Measurements from ENCODE around the gene TOM1.

The TOM1 gene

GRCh38 chr22:35326854-35327562 is 27.3 kb downstream of the TOM1 start:
- H3K9ac ChIP-seq (ENCODE audit: low read depth, low read length): no peak overlapping the region
- no peak overlapping the region for H3K4me3 ChIP-seq (ENCODE audit: low read depth, low read length)
- H3K27me3 ChIP-seq (ENCODE audit: control insufficient read depth, insufficient read depth, low read length): no peaks in the 10 kb centered on the region
- H3K27ac ChIP-seq (ENCODE audit: low read depth, low read length): no peak overlapping the region
- H3K36me3 ChIP-seq (ENCODE audit: control insufficient read depth, insufficient read depth, low read length): peaks cover 68% of the 10 kb centered on the region
- no peaks in the 10 kb centered on the region for H3K4me1 ChIP-seq (ENCODE audit: control insufficient read depth, insufficient read depth, low read length)
- H3K9me3 ChIP-seq (ENCODE audit: control insufficient read depth, insufficient read depth, low read length): no peaks in the 10 kb centered on the region

- H3K27ac ChIP-seq (ENCODE audit: low read depth, low read length): no peak overlapping the region
These were observed 28.2 kb downstream of the TOM1 start for GRCh38 chr22:35327690-35328471.

DNA sequence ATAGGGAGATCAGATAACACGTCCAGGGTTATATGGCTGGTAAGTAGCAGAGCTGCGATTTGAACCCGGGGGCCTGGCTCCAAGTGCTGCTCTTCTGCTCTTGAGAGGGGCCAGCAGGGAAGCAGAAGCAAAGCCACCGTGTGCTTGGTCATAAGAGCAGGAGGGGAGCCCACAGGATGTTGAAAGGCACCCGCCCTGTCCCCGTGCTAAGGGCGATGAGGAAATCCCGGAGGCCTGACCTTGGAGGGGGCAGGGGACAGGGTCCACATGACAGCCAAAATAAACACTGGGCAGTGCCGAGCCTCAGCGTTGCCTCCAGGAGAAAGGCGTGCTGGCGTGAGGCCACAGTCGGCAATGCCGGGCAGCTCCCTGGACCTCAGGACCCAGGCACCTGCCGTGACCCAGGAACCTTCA is 28.8 kb downstream of the TOM1 start:
- Histone ChIP-seq H3K4me1 (ENCODE audit: control insufficient read depth, insufficient read depth, low read length) (no peaks in the 10 kb centered on the region), H3K4me3 (ENCODE audit: low read depth, low read length) (no peak overlapping the region), H3K36me3 (ENCODE audit: control insufficient read depth, insufficient read depth, low read length) (peaks cover 71% of the 10 kb centered on the region), H3K9me3 (ENCODE audit: control insufficient read depth, insufficient read depth, low read length) (no peaks in the 10 kb centered on the region), H3K9ac (ENCODE audit: low read depth, low read length) (no peak overlapping the region), H3K27me3 (ENCODE audit: control insufficient read depth, insufficient read depth, low read length) (no peaks in the 10 kb centered on the region), H3K27ac (ENCODE audit: low read depth, low read length) (no peak overlapping the region)

More at GRCh38 chr22:35327690-35328471, 28.2 kb downstream of the TOM1 start:
- H3K4me1 ChIP-seq (ENCODE audit: control insufficient read depth, insufficient read depth, low read length): no peaks in the 10 kb centered on the region
- no peak overlapping the region for H3K4me3 ChIP-seq (ENCODE audit: low read depth, low read length)
- no peak overlapping the region for H3K9ac ChIP-seq (ENCODE audit: low read depth, low read length)
- H3K27me3 ChIP-seq (ENCODE audit: control insufficient read depth, insufficient read depth, low read length): no peaks in the 10 kb centered on the region
- H3K36me3 ChIP-seq (ENCODE audit: control insufficient read depth, insufficient read depth, low read length): peaks cover 72% of the 10 kb centered on the region
- no peaks in the 10 kb centered on the region for H3K9me3 ChIP-seq (ENCODE audit: control insufficient read depth, insufficient read depth, low read length)

DNA sequence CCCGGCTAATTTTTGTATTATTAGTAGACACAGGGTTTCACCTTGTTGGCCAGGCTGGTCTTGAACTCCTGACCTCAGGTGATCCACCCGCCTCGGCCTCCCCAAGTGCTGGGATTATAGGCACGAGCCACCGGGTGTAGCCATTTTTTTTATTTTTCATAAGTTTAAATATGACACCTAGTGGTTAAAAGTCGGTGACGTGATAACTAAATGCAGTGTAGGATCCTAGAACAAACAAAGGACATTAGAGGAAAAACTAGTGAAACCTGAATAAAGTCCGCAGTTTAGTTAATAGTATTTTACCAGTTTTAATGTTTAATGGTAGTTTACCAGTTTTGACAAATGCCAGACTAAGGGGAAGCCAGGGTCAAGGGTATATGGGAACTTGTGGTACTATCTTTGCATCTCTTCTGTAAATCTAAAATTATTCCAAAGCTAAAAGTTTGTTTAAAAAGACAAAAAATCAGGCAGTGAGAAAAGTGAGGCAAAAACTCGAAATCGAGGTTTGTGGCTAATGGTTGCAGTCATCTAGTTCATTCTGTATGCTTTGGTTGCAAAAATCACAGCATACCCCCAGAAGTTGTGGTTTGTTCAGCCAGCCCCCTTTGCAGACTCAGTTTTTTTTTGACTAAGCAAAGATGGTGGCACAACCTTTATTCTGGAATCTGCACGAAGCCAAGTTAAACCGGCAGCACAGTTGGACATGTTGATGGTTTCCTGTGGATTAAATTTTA is 29.6 kb downstream of the TOM1 start:
- Histone ChIP-seq H3K4me3 (ENCODE audit: low read depth, low read length) (no peak overlapping the region), H3K9ac (ENCODE audit: low read depth, low read length) (no peak overlapping the region), H3K27me3 (ENCODE audit: control insufficient read depth, insufficient read depth, low read length) (no peaks in the 10 kb centered on the region), H3K4me1 (ENCODE audit: control insufficient read depth, insufficient read depth, low read length) (no peaks in the 10 kb centered on the region), H3K9me3 (ENCODE audit: control insufficient read depth, insufficient read depth, low read length) (no peaks in the 10 kb centered on the region), H3K27ac (ENCODE audit: low read depth, low read length) (no peak overlapping the region), H3K36me3 (ENCODE audit: control insufficient read depth, insufficient read depth, low read length) (peaks cover 70% of the 10 kb centered on the region)

DNA sequence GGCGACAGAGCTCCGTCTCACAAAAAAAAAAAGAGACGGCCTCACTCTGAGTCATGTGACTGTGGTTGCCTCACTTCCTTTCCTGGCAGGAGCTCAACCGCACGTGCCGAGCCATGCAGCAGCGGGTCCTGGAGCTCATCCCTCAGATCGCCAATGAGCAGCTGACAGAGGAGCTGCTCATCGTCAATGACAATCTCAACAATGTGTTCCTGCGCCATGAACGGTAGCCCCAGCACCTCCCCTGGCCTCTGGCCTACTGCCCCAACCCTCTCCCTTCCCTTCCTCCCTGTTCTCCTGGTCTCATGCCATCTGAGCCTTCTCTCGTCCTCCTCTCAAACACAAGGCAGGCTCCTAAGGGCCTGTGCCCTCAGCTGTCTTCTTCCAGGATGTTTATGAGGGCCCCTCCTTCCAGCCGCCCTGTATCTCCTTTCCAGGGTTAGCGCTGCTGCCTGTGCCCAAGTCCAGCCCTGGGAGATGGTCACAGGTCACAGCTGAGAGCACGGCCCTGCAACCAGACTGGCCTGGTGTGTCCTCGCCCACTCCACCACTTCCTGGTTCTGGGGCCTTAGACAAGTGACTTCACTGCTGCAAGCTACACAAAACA is 30.7 kb downstream of the TOM1 start:
- Histone ChIP-seq H3K36me3 (ENCODE audit: control insufficient read depth, insufficient read depth, low read length) (peaks cover 66% of the 10 kb centered on the region), H3K9ac (ENCODE audit: low read depth, low read length) (no peak overlapping the region), H3K9me3 (ENCODE audit: control insufficient read depth, insufficient read depth, low read length) (no peaks in the 10 kb centered on the region), H3K4me1 (ENCODE audit: control insufficient read depth, insufficient read depth, low read length) (no peaks in the 10 kb centered on the region), H3K27me3 (ENCODE audit: control insufficient read depth, insufficient read depth, low read length) (no peaks in the 10 kb centered on the region), H3K27ac (ENCODE audit: low read depth, low read length) (no peak overlapping the region), H3K4me3 (ENCODE audit: low read depth, low read length) (no peak overlapping the region)

GRCh38 chr22:35332278-35332677 is 32.6 kb downstream of the TOM1 start:
- no peak overlapping the region for H3K4me3 ChIP-seq (ENCODE audit: low read depth, low read length)
- no peaks in the 10 kb centered on the region for H3K4me1 ChIP-seq (ENCODE audit: control insufficient read depth, insufficient read depth, low read length)
- peaks cover 61% of the 10 kb centered on the region for H3K36me3 ChIP-seq (ENCODE audit: control insufficient read depth, insufficient read depth, low read length)
- no peaks in the 10 kb centered on the region for H3K27me3 ChIP-seq (ENCODE audit: control insufficient read depth, insufficient read depth, low read length)
- no peak overlapping the region for H3K9ac ChIP-seq (ENCODE audit: low read depth, low read length)
- H3K27ac ChIP-seq (ENCODE audit: low read depth, low read length): no peak overlapping the region
- no peaks in the 10 kb centered on the region for H3K9me3 ChIP-seq (ENCODE audit: control insufficient read depth, insufficient read depth, low read length)

- no peaks in the 10 kb centered on the region for H3K4me1 ChIP-seq (ENCODE audit: control insufficient read depth, insufficient read depth, low read length)
- no peak overlapping the region for H3K9ac ChIP-seq (ENCODE audit: low read depth, low read length)
- H3K27ac ChIP-seq (ENCODE audit: low read depth, low read length): no peak overlapping the region
- H3K9me3 ChIP-seq (ENCODE audit: control insufficient read depth, insufficient read depth, low read length): no peaks in the 10 kb centered on the region
- peaks cover 52% of the 10 kb centered on the region for H3K36me3 ChIP-seq (ENCODE audit: control insufficient read depth, insufficient read depth, low read length)
- no peaks in the 10 kb centered on the region for H3K27me3 ChIP-seq (ENCODE audit: control insufficient read depth, insufficient read depth, low read length)
- H3K4me3 ChIP-seq (ENCODE audit: low read depth, low read length): no peak overlapping the region
These were observed 33.5 kb downstream of the TOM1 start for GRCh38 chr22:35333220-35333619.

DNA sequence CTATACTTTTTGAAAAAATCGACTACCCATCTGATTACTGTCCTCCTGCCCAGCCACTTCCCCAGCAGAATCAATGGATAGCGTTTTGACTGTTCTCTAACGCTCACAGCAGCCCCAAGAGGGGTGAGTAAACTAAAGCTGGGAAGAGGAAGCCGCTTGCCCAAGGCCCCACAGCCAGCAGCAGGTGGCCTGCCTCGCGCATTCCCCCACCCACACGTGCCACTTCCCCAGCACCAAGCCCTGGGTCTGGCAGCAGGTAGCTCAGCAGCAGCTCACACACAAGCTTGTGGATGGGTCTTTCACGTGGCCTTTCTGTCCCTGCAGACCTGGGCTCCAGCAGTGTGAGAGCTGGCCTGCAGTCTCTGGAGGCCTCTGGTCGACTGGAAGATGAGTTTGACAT is 34.3 kb downstream of the TOM1 start:
- H3K4me1 ChIP-seq (ENCODE audit: control insufficient read depth, insufficient read depth, low read length): no peaks in the 10 kb centered on the region
- H3K27me3 ChIP-seq (ENCODE audit: control insufficient read depth, insufficient read depth, low read length): no peaks in the 10 kb centered on the region
- H3K27ac ChIP-seq (ENCODE audit: low read depth, low read length): no peak overlapping the region
- no peak overlapping the region for H3K4me3 ChIP-seq (ENCODE audit: low read depth, low read length)
- no peaks in the 10 kb centered on the region for H3K9me3 ChIP-seq (ENCODE audit: control insufficient read depth, insufficient read depth, low read length)
- peaks cover 48% of the 10 kb centered on the region for H3K36me3 ChIP-seq (ENCODE audit: control insufficient read depth, insufficient read depth, low read length)
- no peak overlapping the region for H3K9ac ChIP-seq (ENCODE audit: low read depth, low read length)

- peaks cover 47% of the 10 kb centered on the region for H3K36me3 ChIP-seq (ENCODE audit: control insufficient read depth, insufficient read depth, low read length)
- no peak overlapping the region for H3K9ac ChIP-seq (ENCODE audit: low read depth, low read length)
- H3K27me3 ChIP-seq (ENCODE audit: control insufficient read depth, insufficient read depth, low read length): no peaks in the 10 kb centered on the region
- no peaks in the 10 kb centered on the region for H3K9me3 ChIP-seq (ENCODE audit: control insufficient read depth, insufficient read depth, low read length)
- H3K4me3 ChIP-seq (ENCODE audit: low read depth, low read length): no peak overlapping the region
- H3K4me1 ChIP-seq (ENCODE audit: control insufficient read depth, insufficient read depth, low read length): no peaks in the 10 kb centered on the region
- no peak overlapping the region for H3K27ac ChIP-seq (ENCODE audit: low read depth, low read length)
These were observed 35.8 kb downstream of the TOM1 start for GRCh38 chr22:35335468-35335867.

DNA sequence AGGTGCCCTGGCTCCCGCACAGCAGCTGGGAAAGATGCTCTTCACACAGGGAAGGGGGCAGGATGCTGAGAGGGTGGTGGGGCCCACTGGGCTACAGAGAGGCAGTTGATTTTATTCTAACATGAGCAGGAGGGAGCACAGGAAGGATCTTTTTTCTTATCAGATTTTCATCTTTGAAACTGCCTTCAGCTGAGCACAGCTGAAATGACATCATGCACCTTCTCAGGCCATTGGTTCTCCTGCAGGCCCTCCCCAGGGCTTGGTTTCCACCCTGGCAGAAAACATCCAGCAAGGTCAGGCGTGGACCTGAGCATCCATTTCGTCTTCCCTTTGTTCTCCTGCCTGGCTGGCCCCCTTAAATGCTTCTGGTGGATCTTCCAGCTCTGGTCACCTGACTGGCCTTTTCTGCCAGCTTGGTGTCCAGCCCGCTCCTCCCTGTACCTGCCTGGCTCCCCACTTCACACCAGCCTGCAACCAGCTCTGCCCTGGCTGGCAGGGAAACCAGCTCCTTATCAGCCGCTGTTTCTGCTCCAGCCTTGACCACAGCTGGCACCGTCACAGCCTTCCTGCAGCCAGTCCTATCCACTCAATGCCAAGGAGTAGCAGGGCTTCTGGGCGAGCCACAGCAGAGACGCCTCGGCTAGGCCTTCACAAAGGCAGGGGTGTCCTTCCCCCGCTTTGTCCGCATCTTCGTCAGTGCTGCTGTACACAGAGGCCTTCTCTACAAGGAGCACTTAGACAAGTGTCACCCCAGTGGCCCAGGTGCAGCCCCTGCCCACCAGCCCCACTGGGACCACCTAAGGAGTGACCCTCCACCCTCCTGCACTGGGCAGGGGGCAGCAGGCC is 36.5 kb downstream of the TOM1 start:
- H3K4me1 ChIP-seq (ENCODE audit: control insufficient read depth, insufficient read depth, low read length): no peaks in the 10 kb centered on the region
- peaks cover 42% of the 10 kb centered on the region for H3K36me3 ChIP-seq (ENCODE audit: control insufficient read depth, insufficient read depth, low read length)
- H3K4me3 ChIP-seq (ENCODE audit: low read depth, low read length): no peak overlapping the region
- H3K9me3 ChIP-seq (ENCODE audit: control insufficient read depth, insufficient read depth, low read length): no peaks in the 10 kb centered on the region
- no peaks in the 10 kb centered on the region for H3K27me3 ChIP-seq (ENCODE audit: control insufficient read depth, insufficient read depth, low read length)
- H3K27ac ChIP-seq (ENCODE audit: low read depth, low read length): no peak overlapping the region
- no peak overlapping the region for H3K9ac ChIP-seq (ENCODE audit: low read depth, low read length)
